Measurements from ENCODE around the gene USP9Y. TPM values are rescaled to one million over a fixed set of nuclear protein-coding genes. Genes with fewer than 3 reads are reported as not detected.
A peak's percentile ranks its signal among the peaks of the same experiment; 100 is the strongest.

USP9Y gene
- total RNA-seq, 2 experiments from 2014 or later: 16.7 to 25.3 TPM

- no peak overlapping the region for H3K4me3 Mint-ChIP-seq
- no peaks in the 10 kb centered on the region for H3K9me3 Mint-ChIP-seq (ENCODE audit: low read depth)
- peaks cover 7% of the 10 kb centered on the region for H3K4me1 Mint-ChIP-seq
- no peaks in the 10 kb centered on the region for H3K27me3 Mint-ChIP-seq
- H3K27ac Mint-ChIP-seq: no peak overlapping the region
- ATAC-seq (no peak), DNase-seq (no peak)
- CTCF ChIA-PET: interaction anchor here (0.9 kb wide), 1 partner anchor 20 kb away, joined by 3 read pairs; no protein-coding TSS in a partner anchor
- peaks cover 40% of the 10 kb centered on the region for H3K36me3 Mint-ChIP-seq
Measured at GRCh38 chrY:12729746-12730145, 28.7 kb downstream of the USP9Y start.

GRCh38 chrY:12733625-12734024 is 32.6 kb downstream of the USP9Y start:
- CTCF ChIA-PET: no interaction called here

GRCh38 chrY:12734051-12734450 is 33.0 kb downstream of the USP9Y start:
- Mint-ChIP-seq H3K36me3 (peaks cover 24% of the 10 kb centered on the region), H3K4me1 (peaks cover 5% of the 10 kb centered on the region), H3K27me3 (no peaks in the 10 kb centered on the region), H3K9me3 (ENCODE audit: low read depth) (no peaks in the 10 kb centered on the region), H3K27ac (no peak overlapping the region), H3K4me3 (no peak overlapping the region)
- ATAC-seq (no peak), DNase-seq (no peak)
- CTCF ChIA-PET: no interaction called here

More at GRCh38 chrY:12733625-12734024, 32.6 kb downstream of the USP9Y start:
- ATAC-seq (no peak), DNase-seq (peak; percentile 42)
- peaks cover 26% of the 10 kb centered on the region for H3K36me3 Mint-ChIP-seq
- H3K4me1 Mint-ChIP-seq: peaks cover 7% of the 10 kb centered on the region
- H3K27ac Mint-ChIP-seq: no peak overlapping the region
- H3K27me3 Mint-ChIP-seq: no peaks in the 10 kb centered on the region
- no peak overlapping the region for H3K4me3 Mint-ChIP-seq
- no peaks in the 10 kb centered on the region for H3K9me3 Mint-ChIP-seq (ENCODE audit: low read depth)

- no peaks in the 10 kb centered on the region for H3K27me3 Mint-ChIP-seq
- H3K36me3 Mint-ChIP-seq: peaks cover 36% of the 10 kb centered on the region
- no peaks in the 10 kb centered on the region for H3K4me1 Mint-ChIP-seq
- H3K27ac Mint-ChIP-seq: no peak overlapping the region
- no peak overlapping the region for H3K4me3 Mint-ChIP-seq
- ATAC-seq: no peak
- CTCF ChIA-PET: no interaction called here
- H3K9me3 Mint-ChIP-seq (ENCODE audit: low read depth): no peaks in the 10 kb centered on the region
- no peak for DNase-seq
Measured at GRCh38 chrY:12741414-12741813, 40.4 kb downstream of the USP9Y start.

- CTCF ChIA-PET: no interaction called here
- H3K36me3 Mint-ChIP-seq: peaks cover 40% of the 10 kb centered on the region
- ATAC-seq: no peak
- H3K27ac Mint-ChIP-seq: no peak overlapping the region
- DNase-seq: no peak
- no peaks in the 10 kb centered on the region for H3K27me3 Mint-ChIP-seq
- no peak overlapping the region for H3K4me3 Mint-ChIP-seq
- H3K4me1 Mint-ChIP-seq: no peaks in the 10 kb centered on the region
- H3K9me3 Mint-ChIP-seq (ENCODE audit: low read depth): no peaks in the 10 kb centered on the region
Measured at GRCh38 chrY:12742725-12743124, 41.7 kb downstream of the USP9Y start.

GRCh38 chrY:12744091-12744490 is 43.1 kb downstream of the USP9Y start:
- Mint-ChIP-seq H3K27me3 (no peaks in the 10 kb centered on the region), H3K27ac (no peak overlapping the region), H3K4me3 (no peak overlapping the region), H3K4me1 (no peaks in the 10 kb centered on the region), H3K36me3 (peaks cover 48% of the 10 kb centered on the region), H3K9me3 (ENCODE audit: low read depth) (no peaks in the 10 kb centered on the region)
- DNase-seq (no peak), ATAC-seq (no peak)
- CTCF ChIA-PET: no interaction called here

GRCh38 chrY:12749293-12749692 is 48.3 kb downstream of the USP9Y start:
- Mint-ChIP-seq H3K27ac (no peak overlapping the region), H3K36me3 (peaks cover 40% of the 10 kb centered on the region), H3K9me3 (ENCODE audit: low read depth) (no peaks in the 10 kb centered on the region), H3K4me3 (no peak overlapping the region), H3K4me1 (no peaks in the 10 kb centered on the region), H3K27me3 (no peaks in the 10 kb centered on the region)
- DNase-seq (no peak), ATAC-seq (no peak)
- CTCF ChIA-PET: no interaction called here

GRCh38 chrY:12752856-12753255 is 51.8 kb downstream of the USP9Y start:
- CTCF ChIA-PET: no interaction called here
- DNase-seq: no peak
- Mint-ChIP-seq H3K4me3 (no peak overlapping the region), H3K27ac (no peak overlapping the region), H3K27me3 (no peaks in the 10 kb centered on the region), H3K9me3 (ENCODE audit: low read depth) (no peaks in the 10 kb centered on the region), H3K36me3 (peaks cover 37% of the 10 kb centered on the region), H3K4me1 (peaks cover 7% of the 10 kb centered on the region)
- no peak for ATAC-seq

GRCh38 chrY:12756021-12756420 is 55.0 kb downstream of the USP9Y start:
- CTCF ChIA-PET: no interaction called here
- Mint-ChIP-seq H3K27me3 (no peaks in the 10 kb centered on the region), H3K9me3 (ENCODE audit: low read depth) (no peaks in the 10 kb centered on the region), H3K4me3 (no peak overlapping the region), H3K4me1 (peaks cover 7% of the 10 kb centered on the region), H3K36me3 (peaks cover 26% of the 10 kb centered on the region), H3K27ac (no peak overlapping the region)
- no peak for DNase-seq
- ATAC-seq: no peak

GRCh38 chrY:12765976-12766375 is 64.9 kb downstream of the USP9Y start:
- no peak overlapping the region for H3K4me3 Mint-ChIP-seq
- H3K9me3 Mint-ChIP-seq (ENCODE audit: low read depth): no peaks in the 10 kb centered on the region
- no peaks in the 10 kb centered on the region for H3K27me3 Mint-ChIP-seq
- DNase-seq (no peak), ATAC-seq (no peak)
- H3K4me1 Mint-ChIP-seq: peaks cover 7% of the 10 kb centered on the region
- peaks cover 10% of the 10 kb centered on the region for H3K36me3 Mint-ChIP-seq
- H3K27ac Mint-ChIP-seq: no peak overlapping the region
- CTCF ChIA-PET: no interaction called here

- Mint-ChIP-seq H3K27me3 (no peaks in the 10 kb centered on the region), H3K4me1 (no peaks in the 10 kb centered on the region), H3K4me3 (no peak overlapping the region), H3K36me3 (peaks cover 38% of the 10 kb centered on the region), H3K9me3 (ENCODE audit: low read depth) (no peaks in the 10 kb centered on the region), H3K27ac (no peak overlapping the region)
- ATAC-seq (no peak), DNase-seq (no peak)
- CTCF ChIA-PET: no interaction called here
Measured at GRCh38 chrY:12784521-12784920, 83.5 kb downstream of the USP9Y start.

GRCh38 chrY:12793999-12794398 is 93.0 kb downstream of the USP9Y start:
- DNase-seq (no peak), ATAC-seq (no peak)
- Mint-ChIP-seq H3K27me3 (no peaks in the 10 kb centered on the region), H3K9me3 (ENCODE audit: low read depth) (no peaks in the 10 kb centered on the region), H3K27ac (peak overlapping the region; percentile 22), H3K4me3 (no peak overlapping the region), H3K4me1 (peaks cover 6% of the 10 kb centered on the region), H3K36me3 (peaks cover 35% of the 10 kb centered on the region)
- CTCF ChIA-PET: no interaction called here

- H3K4me1 Mint-ChIP-seq: peaks cover 5% of the 10 kb centered on the region
- ATAC-seq (no peak), DNase-seq (no peak)
- no peaks in the 10 kb centered on the region for H3K27me3 Mint-ChIP-seq
- peaks cover 4% of the 10 kb centered on the region for H3K36me3 Mint-ChIP-seq
- CTCF ChIA-PET: no interaction called here
- H3K9me3 Mint-ChIP-seq (ENCODE audit: low read depth): no peaks in the 10 kb centered on the region
- no peak overlapping the region for H3K27ac Mint-ChIP-seq
- no peak overlapping the region for H3K4me3 Mint-ChIP-seq
Measured at GRCh38 chrY:12808046-12808445, 107.0 kb downstream of the USP9Y start.

GRCh38 chrY:12809034-12809433 is 108.0 kb downstream of the USP9Y start:
- CTCF ChIA-PET: no interaction called here
- no peak overlapping the region for H3K4me3 Mint-ChIP-seq
- no peak for ATAC-seq
- H3K27me3 Mint-ChIP-seq: no peaks in the 10 kb centered on the region
- no peaks in the 10 kb centered on the region for H3K9me3 Mint-ChIP-seq (ENCODE audit: low read depth)
- DNase-seq: no peak
- peaks cover 4% of the 10 kb centered on the region for H3K36me3 Mint-ChIP-seq
- H3K27ac Mint-ChIP-seq: no peak overlapping the region
- H3K4me1 Mint-ChIP-seq: peaks cover 5% of the 10 kb centered on the region

- no peaks in the 10 kb centered on the region for H3K27me3 Mint-ChIP-seq
- DNase-seq (no peak), ATAC-seq (no peak)
- no peak overlapping the region for H3K27ac Mint-ChIP-seq
- CTCF ChIA-PET: no interaction called here
- H3K4me1 Mint-ChIP-seq: no peaks in the 10 kb centered on the region
- H3K36me3 Mint-ChIP-seq: peaks cover 11% of the 10 kb centered on the region
- H3K4me3 Mint-ChIP-seq: no peak overlapping the region
- no peaks in the 10 kb centered on the region for H3K9me3 Mint-ChIP-seq (ENCODE audit: low read depth)
Measured at GRCh38 chrY:12823408-12823807, 122.4 kb downstream of the USP9Y start.

All from activated CD8-positive, alpha-beta memory T cell treated with anti-CD3 and anti-CD28 coated beads, Interleukin-2, amount 10 ng/mL, durations not matched to agents 7 days and 5 days (primary cell).